ENCODE results near the gene TRERF1.
A peak's percentile ranks its signal among the peaks of the same experiment; 100 is the strongest.

Gene TRERF1

DNA sequence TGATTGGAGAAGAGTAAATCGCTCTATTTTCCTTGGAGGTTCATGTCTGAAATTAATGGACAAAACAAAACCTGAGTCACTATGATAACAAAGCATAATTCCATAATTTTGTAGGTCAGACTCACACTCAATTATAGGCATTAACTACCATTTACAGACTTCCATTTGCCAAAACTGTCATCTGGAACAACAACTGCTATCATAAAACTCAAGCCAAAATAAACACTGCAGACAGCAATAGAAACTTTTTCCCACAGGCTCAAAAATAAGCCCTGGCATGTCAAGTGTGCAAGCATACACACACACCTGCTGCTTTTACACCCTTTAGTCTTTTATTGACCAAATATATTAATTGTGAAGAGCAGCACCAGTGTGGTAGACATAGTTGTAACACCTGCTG, 241.2 kb downstream of the TRERF1 start (continued):
- TF ChIP-seq ZNF248 (tag by site-specific recombination; IDR thresholded peaks at IDR 0.05) = no peak
- TF ChIP-seq ZNF555 (tag by site-specific recombination; conservative IDR thresholded peaks at IDR 0.05) = no peak
- peak; percentile 71 for TF ChIP-seq YY2 (tag by site-specific recombination; IDR thresholded peaks at IDR 0.05)
- TF ChIP-seq GLIS1 (tag by site-specific recombination; IDR thresholded peaks at IDR 0.05) = no peak
- TF ChIP-seq ZNF433 (tag by site-specific recombination; IDR thresholded peaks at IDR 0.05; ENCODE audit: low read depth) = no peak
- peak; percentile 92 for TF ChIP-seq OSR2 (tag by site-specific recombination; IDR thresholded peaks at IDR 0.05)
- no peak for TF ChIP-seq ZNF510 (tag by site-specific recombination; IDR thresholded peaks at IDR 0.05; ENCODE audit: insufficient replicate concordance)
- no peak for TF ChIP-seq ZNF302 (tag by site-specific recombination; IDR thresholded peaks at IDR 0.05; ENCODE audit: low read depth)
- no peak for TF ChIP-seq ZNF548 (tag by site-specific recombination; IDR thresholded peaks at IDR 0.05)
- 0 out of 2 replicates have a peak, but pooled peaks have one; percentile 19 for TF ChIP-seq ZSCAN30 (tag by site-specific recombination; IDR thresholded peaks at IDR 0.05)
- no peak for TF ChIP-seq ZNF37A (tag by site-specific recombination; IDR thresholded peaks at IDR 0.05)
- no peak for TF ChIP-seq HOXC10 (CRISPR knock-in tag; IDR thresholded peaks at IDR 0.05)
- TF ChIP-seq, protein P1, sequence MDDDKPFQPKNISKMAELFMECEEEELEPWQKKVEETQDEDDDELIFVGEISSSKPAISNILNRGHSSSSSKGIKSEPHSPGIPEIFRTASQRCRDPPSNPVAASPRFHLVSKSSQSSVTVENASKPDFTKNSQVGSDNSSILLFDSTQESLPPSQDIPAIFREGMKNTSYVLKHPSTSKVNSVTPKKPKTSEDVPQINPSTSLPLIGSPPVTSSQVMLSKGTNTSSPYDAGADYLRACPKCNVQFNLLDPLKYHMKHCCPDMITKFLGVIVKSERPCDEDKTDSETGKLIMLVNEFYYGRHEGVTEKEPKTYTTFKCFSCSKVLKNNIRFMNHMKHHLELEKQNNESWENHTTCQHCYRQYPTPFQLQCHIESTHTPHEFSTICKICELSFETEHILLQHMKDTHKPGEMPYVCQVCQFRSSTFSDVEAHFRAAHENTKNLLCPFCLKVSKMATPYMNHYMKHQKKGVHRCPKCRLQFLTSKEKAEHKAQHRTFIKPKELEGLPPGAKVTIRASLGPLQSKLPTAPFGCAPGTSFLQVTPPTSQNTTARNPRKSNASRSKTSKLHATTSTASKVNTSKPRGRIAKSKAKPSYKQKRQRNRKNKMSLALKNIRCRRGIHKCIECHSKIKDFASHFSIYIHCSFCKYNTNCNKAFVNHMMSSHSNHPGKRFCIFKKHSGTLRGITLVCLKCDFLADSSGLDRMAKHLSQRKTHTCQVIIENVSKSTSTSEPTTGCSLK (tag by site-specific recombination; IDR thresholded peaks at IDR 0.05) = no peak
- TF ChIP-seq ZNF530 (tag by site-specific recombination; IDR thresholded peaks at IDR 0.05; ENCODE audit: low read depth) = no peak
- TF ChIP-seq ZNF776 (tag by site-specific recombination; IDR thresholded peaks at IDR 0.05; ENCODE audit: borderline replicate concordance) = no peak
- TF ChIP-seq ZNF354C (tag by site-specific recombination; IDR thresholded peaks at IDR 0.05; ENCODE audit: borderline replicate concordance, low read depth) = no peak
- no peak for TF ChIP-seq ZNF626 (tag by site-specific recombination; IDR thresholded peaks at IDR 0.05)
- no peak for TF ChIP-seq ZNF350 (tag by site-specific recombination; IDR thresholded peaks at IDR 0.05)
- TF ChIP-seq ZNF169 (tag by site-specific recombination; IDR thresholded peaks at IDR 0.05) = no peak
- 0 out of 2 replicates have a peak, but pooled peaks have one; percentile 45 for TF ChIP-seq ZXDB (tag by site-specific recombination; IDR thresholded peaks at IDR 0.05)
- TF ChIP-seq ZNF791 (tag by site-specific recombination; IDR thresholded peaks at IDR 0.05) = no peak
- TF ChIP-seq, protein P2, sequence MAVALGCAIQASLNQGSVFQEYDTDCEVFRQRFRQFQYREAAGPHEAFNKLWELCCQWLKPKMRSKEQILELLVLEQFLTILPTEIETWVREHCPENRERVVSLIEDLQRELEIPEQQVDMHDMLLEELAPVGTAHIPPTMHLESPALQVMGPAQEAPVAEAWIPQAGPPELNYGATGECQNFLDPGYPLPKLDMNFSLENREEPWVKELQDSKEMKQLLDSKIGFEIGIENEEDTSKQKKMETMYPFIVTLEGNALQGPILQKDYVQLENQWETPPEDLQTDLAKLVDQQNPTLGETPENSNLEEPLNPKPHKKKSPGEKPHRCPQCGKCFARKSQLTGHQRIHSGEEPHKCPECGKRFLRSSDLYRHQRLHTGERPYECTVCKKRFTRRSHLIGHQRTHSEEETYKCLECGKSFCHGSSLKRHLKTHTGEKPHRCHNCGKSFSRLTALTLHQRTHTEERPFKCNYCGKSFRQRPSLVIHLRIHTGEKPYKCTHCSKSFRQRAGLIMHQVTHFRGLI (tag by site-specific recombination; IDR thresholded peaks at IDR 0.05) = no peak
- no peak for TF ChIP-seq ZNF610 (tag by site-specific recombination; IDR thresholded peaks at IDR 0.05; ENCODE audit: borderline replicate concordance)
- TF ChIP-seq, protein P3, sequence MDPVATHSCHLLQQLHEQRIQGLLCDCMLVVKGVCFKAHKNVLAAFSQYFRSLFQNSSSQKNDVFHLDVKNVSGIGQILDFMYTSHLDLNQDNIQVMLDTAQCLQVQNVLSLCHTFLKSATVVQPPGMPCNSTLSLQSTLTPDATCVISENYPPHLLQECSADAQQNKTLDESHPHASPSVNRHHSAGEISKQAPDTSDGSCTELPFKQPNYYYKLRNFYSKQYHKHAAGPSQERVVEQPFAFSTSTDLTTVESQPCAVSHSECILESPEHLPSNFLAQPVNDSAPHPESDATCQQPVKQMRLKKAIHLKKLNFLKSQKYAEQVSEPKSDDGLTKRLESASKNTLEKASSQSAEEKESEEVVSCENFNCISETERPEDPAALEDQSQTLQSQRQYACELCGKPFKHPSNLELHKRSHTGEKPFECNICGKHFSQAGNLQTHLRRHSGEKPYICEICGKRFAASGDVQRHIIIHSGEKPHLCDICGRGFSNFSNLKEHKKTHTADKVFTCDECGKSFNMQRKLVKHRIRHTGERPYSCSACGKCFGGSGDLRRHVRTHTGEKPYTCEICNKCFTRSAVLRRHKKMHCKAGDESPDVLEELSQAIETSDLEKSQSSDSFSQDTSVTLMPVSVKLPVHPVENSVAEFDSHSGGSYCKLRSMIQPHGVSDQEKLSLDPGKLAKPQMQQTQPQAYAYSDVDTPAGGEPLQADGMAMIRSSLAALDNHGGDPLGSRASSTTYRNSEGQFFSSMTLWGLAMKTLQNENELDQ (tag by site-specific recombination; IDR thresholded peaks at IDR 0.05; ENCODE audit: low read depth) = no peak
- TF ChIP-seq ZSCAN23 (tag by site-specific recombination; IDR thresholded peaks at IDR 0.05) = no peak
- no peak for TF ChIP-seq SP2 (tag by site-specific recombination; IDR thresholded peaks at IDR 0.05)
- TF ChIP-seq, protein P4, sequence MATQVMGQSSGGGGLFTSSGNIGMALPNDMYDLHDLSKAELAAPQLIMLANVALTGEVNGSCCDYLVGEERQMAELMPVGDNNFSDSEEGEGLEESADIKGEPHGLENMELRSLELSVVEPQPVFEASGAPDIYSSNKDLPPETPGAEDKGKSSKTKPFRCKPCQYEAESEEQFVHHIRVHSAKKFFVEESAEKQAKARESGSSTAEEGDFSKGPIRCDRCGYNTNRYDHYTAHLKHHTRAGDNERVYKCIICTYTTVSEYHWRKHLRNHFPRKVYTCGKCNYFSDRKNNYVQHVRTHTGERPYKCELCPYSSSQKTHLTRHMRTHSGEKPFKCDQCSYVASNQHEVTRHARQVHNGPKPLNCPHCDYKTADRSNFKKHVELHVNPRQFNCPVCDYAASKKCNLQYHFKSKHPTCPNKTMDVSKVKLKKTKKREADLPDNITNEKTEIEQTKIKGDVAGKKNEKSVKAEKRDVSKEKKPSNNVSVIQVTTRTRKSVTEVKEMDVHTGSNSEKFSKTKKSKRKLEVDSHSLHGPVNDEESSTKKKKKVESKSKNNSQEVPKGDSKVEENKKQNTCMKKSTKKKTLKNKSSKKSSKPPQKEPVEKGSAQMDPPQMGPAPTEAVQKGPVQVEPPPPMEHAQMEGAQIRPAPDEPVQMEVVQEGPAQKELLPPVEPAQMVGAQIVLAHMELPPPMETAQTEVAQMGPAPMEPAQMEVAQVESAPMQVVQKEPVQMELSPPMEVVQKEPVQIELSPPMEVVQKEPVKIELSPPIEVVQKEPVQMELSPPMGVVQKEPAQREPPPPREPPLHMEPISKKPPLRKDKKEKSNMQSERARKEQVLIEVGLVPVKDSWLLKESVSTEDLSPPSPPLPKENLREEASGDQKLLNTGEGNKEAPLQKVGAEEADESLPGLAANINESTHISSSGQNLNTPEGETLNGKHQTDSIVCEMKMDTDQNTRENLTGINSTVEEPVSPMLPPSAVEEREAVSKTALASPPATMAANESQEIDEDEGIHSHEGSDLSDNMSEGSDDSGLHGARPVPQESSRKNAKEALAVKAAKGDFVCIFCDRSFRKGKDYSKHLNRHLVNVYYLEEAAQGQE (tag by site-specific recombination; IDR thresholded peaks at IDR 0.05) = peak; percentile 35; the same call in 1 of the 2 replicates
- TF ChIP-seq, protein P5, sequence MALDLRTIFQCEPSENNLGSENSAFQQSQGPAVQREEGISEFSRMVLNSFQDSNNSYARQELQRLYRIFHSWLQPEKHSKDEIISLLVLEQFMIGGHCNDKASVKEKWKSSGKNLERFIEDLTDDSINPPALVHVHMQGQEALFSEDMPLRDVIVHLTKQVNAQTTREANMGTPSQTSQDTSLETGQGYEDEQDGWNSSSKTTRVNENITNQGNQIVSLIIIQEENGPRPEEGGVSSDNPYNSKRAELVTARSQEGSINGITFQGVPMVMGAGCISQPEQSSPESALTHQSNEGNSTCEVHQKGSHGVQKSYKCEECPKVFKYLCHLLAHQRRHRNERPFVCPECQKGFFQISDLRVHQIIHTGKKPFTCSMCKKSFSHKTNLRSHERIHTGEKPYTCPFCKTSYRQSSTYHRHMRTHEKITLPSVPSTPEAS (tag by site-specific recombination; IDR thresholded peaks at IDR 0.05) = no peak
- no peak for TF ChIP-seq ZBTB21 (tag by site-specific recombination; IDR thresholded peaks at IDR 0.05)
- peak; percentile 80 for TF ChIP-seq ZNF843 (tag by site-specific recombination; IDR thresholded peaks at IDR 0.05)
- peak; percentile 73; the same call in 1 of the 2 replicates for TF ChIP-seq OVOL3 (tag by site-specific recombination; IDR thresholded peaks at IDR 0.05)
- no peak for TF ChIP-seq RBAK (tag by site-specific recombination; IDR thresholded peaks at IDR 0.05)
